Measurements from ENCODE around the gene GCGR.

DNA sequence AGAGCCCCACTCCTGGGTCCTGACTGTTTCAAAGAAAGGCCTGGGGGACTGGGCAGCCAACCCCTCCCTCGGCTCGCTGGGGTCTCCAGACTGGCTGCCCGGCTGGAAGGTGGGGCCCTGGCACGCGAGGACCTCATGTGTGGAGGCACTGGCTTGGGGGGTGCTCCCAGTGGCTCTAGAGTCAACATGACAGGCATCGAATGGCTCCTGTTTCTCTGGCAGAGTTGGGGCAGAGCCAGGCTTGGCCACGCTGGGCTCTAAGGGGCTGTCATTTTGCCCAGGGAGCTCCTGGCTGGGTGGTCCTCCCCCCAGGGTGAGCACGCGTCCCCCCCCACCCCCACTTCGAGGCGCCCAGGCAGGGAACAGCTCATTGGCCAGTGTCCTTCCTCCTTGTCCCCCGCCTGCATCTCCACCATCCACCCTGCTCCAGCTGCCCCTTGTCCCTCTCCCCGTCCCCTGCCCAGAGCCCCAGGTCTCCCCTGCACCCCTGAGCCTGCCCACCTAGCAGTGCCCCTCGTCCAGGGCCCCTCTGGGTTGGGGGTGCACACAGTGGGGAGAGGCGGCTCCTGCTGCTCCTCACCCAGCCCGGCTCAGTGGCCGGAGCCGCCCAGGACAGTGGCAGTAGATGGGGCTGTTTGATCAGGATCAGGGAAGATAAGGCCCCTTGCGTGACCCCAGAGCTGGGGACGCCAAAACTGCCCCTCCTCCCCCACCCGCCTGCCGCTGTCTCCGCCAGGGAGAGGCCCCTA, 2.7 kb downstream of the GCGR start:
- TF ChIP-seq, protein P1, sequence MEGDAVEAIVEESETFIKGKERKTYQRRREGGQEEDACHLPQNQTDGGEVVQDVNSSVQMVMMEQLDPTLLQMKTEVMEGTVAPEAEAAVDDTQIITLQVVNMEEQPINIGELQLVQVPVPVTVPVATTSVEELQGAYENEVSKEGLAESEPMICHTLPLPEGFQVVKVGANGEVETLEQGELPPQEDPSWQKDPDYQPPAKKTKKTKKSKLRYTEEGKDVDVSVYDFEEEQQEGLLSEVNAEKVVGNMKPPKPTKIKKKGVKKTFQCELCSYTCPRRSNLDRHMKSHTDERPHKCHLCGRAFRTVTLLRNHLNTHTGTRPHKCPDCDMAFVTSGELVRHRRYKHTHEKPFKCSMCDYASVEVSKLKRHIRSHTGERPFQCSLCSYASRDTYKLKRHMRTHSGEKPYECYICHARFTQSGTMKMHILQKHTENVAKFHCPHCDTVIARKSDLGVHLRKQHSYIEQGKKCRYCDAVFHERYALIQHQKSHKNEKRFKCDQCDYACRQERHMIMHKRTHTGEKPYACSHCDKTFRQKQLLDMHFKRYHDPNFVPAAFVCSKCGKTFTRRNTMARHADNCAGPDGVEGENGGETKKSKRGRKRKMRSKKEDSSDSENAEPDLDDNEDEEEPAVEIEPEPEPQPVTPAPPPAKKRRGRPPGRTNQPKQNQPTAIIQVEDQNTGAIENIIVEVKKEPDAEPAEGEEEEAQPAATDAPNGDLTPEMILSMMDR (IDR thresholded peaks at IDR 0.05): no peak
- no peak for TF ChIP-seq EZH2 (IDR thresholded peaks at IDR 0.05; ENCODE audit: borderline replicate concordance, insufficient read depth, low read depth, low read length, poor library complexity, severe bottlenecking)

Data from B cell (primary cell).